ENCODE results near the gene LUC7L3.
A peak's percentile ranks its signal among the peaks of the same experiment; 100 is the strongest.

Gene LUC7L3

DNA sequence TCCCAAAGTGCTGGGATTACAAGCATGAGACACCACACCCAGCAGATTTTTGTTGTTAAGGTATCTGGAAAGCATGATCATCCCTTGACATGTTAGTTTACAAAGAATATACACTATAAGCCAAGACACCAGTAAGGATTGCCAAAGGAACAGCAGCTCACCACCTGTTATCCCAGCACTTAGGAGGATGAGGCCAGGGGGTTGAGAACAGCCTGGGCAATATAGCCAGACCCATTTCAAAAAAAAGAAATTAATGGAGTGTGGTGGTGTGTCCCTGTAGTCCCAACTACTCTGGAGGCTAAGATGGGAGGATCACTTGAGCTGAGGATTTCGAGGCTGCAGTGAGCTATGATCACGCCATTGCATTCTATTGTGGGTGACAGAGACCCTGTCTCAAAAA is 42.8 kb downstream of the LUC7L3 start:
- DNase-seq (ENCODE audit: low spot score), result no peak

DNA sequence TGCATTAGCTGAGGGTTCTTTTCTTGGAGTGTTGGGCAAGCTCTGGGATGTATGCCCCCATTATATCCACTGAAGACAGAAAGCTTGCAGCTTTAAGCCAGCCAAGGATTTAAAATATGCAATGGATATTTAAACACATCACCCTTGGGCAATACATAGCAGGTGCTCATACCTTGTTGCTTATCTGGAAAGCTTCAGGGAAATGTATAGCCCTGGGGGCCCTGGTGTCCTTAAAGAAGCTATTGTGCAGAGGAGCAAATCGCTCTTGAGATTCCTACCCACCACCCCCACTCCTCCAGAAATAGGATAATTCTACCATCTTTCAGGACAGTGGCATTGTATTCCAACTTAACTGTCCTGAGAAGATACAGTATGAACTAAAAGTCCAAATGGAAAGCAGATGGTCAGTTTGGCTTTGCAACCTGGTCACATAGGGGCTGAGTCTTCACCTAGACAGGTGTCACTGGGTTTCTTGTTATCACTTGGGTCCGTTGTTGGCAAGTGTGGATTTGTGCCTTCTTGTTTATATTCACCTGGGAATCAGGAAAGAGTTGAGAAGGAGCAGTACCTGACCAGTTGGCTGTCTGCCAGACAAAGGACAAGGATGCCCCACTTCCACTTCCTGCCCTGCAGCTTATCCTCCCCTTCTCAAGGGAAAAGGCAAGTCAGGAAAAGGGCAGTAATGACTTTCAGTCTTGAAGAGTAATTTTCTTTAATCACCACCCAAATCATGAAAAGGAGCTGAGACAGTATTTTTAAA is 44.5 kb downstream of the LUC7L3 start:
- DNase-seq (ENCODE audit: low spot score), result no peak

DNA sequence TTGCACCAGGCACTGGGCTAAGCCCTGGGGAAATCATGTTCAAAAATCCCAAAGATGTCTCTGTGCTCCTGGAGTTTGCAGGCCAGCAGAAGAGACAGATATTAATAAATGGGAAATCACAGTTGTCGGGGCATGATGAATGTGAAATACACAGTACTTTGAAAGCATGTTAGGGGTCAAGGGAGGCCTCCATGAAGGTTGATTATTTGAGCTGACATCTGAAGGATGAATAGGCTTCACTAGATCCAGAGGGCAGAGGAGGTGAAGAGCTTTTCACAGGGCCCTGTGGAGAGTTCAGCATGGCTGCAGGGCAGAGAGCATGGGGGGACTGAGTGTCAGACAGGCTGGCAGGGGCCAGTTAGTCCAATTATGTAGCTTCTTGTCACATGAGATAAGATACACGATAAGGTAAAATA is 45.3 kb downstream of the LUC7L3 start:
- no peak for DNase-seq (ENCODE audit: low spot score)

DNA sequence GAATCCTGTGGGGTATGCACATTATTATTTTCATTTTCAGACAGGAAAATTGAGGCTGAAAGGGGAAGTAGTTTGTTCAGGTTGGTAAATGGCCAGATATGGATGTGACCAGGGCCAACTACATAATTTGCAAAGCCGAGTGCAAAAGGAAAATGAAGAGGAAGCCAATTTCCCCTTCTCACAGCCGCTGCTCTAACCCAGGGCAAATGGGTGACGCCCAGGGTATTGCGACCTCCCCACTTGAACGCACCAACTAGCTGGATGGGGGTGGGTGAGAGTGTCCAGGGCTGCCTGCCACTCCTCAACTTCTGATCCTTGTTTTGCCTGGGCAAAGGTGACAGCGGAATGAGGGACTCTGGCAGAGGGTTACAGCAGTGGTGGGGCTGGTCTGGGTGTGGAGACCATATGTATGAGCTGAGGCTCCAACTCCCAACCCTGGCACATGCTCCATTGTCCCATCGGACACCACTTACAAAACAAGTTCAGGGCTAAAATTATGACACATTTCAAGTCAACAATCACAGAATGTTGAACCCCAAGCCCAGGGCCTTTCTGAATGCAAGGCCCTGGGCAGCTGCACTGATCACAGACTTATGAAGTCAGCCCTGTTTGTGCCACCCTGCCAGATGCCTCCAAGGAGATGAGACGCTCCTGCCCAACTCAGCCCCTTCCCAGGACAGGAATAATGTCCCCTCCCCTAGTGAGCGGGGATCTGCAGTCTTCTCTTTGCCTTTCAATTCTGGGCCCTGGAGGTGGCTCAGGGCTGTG is 46.2 kb downstream of the LUC7L3 start:
- no peak for DNase-seq (ENCODE audit: low spot score)

DNA sequence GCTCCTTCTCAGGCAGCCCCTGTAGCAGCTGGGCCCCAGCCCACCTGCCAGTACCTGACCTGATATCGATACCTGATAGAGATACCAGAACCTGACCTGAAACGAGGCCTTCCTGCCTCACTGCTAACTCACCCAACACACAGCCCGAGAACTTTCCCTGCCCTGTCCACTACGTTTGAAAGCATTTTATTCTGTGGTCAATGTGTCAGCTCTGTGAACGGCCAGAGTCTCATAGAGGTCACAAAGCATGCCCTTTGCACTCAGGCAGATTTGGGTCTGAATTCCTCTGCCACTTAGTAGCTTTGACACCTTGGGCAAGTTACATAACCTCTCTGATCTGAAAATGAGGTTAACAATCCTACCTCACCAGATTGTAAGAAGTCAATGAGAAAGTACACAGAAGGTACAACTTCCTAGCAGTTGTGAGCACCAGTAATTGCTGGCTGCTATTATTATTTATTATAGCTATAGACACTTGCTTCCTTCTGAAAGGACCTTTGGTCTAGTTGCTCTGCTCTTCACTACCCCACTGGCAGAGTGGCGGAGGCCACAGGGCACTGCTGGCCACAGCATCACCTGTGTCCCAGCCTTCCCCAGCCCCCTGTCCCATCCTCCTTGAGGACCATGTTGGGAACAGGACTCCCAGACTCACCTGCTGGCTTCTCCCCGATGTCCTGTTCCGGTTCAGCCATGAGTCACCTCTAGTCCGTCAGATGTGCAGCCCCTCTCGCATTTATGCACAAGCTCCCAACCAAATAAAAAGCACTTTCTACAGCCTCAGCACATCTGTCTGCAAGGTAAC is 47.0 kb downstream of the LUC7L3 start:
- DNase-seq (ENCODE audit: low spot score), result no peak

DNA sequence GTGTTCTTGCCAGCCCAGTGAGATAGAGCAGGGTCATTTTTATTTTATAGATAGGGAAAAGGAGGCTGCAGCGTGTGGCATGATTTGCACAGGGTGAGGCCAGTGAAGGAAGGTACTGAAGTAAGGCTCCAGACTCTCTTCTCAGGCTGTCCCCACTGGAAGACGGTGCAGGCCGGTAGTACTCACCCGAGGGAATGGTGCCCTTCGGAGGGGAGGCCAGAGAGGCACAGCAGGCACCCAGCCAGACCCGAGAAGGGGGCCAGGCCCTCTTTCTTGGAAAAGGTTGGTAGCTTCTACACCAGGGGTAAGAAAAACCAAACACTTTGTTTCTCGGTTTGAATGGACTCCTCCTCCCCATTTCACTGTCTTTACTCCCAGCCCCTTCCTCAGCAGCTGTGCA is 47.6 kb downstream of the LUC7L3 start:
- no peak for DNase-seq (ENCODE audit: low spot score)

DNA sequence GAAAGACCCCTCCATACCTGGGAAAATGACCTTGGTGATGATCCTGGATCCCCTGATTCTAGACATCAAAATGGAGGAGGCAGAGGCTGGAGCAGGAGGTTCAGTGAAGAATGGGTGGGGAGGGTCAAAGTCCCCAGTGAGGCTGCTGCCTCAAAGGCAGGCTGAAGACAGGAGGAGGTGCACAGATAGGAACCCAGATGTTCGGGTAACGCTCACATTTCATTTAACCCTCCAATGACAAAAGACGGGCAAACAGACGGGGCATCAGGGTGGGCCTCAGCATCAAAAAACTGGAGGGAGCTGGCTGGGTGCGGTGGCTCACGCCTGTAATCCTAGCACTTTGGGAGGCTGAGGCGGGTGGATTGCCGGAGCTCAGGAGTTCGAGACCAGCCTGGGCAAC is 48.0 kb downstream of the LUC7L3 start, which contains the start of gene ANKRD40CL:
TSS of gene ANKRD40CL (minus strand) at position 73 of the 400 bp plus-strand sequence. CDS start 605 bp downstream, outside the sequence.
- DNase-seq (ENCODE audit: low spot score), result no peak

DNA sequence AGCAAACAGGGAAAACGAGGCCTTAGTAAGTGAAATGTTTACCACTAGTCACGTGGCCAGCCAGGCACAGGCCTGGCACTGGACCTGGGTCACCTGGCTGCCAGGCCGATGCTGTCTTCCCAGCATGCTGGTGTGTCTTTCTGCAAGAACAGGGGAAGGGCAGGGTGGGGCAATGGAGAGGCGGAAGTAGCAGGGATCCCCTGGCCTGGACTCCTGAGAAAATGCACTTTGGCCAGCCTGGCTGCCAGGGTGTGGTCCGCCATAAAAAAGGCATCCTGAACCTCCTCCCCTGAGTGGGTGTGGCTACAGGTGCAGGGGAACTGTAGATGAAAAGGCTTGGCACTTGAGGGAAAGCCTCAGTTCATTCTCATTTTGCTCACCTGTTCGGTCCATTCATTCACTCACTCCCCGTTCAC is 49.0 kb downstream of the LUC7L3 start:
- DNase-seq (ENCODE audit: low spot score), result no peak

DNA sequence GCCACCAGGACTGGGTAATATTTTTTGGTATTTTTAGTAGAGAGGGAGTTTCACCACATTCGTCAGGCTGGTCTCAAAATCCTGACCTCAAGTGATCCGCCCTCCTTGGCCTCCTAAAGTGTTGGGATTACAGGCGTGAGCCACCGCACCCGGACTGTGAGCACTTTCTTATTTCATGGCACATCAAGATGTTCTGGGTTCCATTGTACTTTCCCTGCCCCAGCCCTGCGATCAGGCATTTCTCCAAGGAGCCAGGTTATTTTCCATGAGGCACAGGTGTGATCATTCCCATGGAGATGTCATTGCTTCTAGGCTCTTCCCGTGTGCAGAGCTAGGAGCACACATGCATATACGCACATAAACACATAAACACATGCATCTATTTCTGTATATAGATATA is 50.5 kb downstream of the LUC7L3 start:
- DNase-seq (ENCODE audit: low spot score), result no peak

DNA sequence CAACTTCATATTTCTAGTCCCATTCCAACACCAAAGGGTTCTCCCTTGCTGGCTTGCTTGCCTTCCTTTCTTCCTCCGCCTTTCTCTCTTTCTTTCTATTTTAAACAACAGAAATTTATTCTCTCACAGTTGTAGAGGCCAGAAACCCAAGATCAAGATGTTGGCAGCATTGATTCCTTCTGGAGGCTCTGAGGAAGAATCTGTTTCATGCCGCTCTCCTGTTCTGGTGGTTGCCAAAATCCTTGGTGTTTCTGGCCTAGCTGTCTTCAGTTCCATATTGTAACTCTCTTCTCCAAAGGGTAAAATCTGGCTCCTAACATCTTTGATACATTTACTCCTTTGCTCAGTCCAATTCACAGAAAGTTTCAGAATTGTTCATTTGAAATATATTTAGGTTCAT is 50.9 kb downstream of the LUC7L3 start:
- DNase-seq (ENCODE audit: low spot score), result no peak

DNA sequence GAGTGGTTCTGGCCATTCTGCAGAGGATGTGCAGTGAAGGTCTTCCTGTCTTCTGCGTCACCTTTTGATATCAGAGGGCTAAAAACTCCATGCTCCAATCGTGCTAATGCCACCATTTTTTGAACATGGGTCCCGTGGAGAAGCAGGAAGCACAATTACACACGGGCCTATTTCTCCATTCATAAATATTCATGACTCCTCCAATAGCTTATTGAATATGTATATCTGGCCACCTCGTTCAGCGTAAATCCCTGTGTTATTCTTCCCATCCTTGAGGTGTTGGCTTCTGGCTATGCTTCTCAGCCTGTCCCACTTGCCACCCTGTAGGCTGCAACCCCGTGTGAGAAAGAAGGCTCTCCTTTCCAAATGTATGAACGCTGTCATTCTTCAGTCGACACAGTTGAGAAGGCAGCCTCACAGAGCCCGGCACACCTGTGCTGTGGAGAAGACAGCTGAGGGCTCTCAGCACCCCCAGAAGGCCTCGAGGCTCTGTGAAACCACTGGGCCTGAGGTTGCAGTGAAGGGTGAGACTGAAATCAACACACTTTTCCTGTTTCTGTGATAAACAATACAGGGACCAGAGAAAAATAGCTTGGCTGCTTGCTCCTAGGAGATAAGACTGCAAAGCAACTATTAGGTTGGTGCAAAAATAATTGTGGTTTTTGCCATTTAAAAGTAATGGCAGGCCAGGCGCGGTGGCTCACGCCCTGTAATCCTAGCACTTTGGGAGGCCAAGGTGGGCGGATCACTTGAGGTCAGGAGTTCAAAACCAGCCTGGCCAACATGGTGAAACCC is 52.8 kb downstream of the LUC7L3 start:
- DNase-seq (ENCODE audit: low spot score), result no peak

DNA sequence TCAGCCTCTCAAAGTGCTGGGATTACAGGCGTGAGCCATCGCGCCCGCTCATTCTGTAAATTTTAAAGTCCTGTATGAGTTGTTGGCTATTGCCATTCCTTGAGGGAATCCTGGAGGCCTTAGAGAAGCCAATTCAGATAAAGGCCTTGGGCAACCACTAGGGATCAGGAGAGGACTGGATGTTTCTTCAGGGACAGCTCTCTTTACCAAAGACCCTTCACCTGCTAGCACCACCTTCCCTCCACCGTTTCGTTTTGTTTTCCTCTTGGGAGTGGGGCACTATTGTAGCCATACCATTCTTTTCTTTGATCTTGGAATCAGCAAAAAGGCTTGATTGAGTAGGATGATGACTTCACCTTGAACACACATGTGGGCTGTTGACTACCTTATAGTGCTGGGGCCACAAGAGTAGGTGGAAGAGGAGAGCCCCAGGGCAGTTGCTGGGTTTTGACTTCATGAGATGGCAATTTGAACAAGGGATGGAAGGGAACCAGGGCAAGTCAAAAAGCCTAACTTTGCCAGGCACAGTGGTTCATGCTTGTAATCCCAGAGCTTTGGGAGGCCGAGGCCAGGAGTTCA is 54.9 kb downstream of the LUC7L3 start:
- DNase-seq (ENCODE audit: low spot score), result no peak

DNA sequence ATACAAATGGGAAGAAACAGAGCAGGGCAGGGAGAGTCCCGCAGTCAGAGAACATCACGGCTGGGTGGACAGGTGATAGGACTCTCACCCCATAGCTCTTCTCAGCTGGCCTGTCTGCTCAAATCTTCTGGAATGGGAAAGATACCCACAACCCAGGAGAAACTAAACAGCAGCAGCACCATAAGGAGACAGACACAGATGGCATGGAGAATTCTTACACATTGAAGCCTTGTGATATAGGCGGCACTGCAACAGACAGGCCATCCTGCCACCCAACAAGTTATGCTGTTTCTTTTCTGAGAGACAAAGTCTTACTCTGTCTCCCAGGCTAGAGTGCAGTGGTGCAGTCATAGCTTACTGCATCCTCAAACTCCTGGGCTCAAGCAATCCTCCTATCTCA is 56.5 kb downstream of the LUC7L3 start:
- DNase-seq (ENCODE audit: low spot score), result no peak

DNA sequence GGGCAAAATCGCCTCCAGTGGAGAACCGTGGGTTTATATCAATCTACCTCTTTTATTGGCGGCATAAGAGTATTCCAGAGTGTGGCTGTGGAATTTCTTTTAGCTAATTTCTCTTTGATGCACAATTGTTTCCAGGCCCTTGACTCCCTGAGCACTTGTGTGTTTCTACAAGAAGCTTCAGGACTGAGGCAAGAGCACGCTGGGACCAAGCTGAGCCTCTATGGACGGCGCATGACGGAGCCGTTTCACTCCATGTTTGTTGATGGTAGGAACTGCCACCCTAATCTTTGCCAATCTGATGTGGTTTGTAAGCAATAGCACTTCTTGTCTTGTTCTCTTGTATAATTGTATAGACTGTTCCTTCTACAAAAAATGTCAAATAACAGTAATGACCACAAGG is 59.1 kb downstream of the LUC7L3 start:
- DNase-seq (ENCODE audit: low spot score), result no peak

DNA sequence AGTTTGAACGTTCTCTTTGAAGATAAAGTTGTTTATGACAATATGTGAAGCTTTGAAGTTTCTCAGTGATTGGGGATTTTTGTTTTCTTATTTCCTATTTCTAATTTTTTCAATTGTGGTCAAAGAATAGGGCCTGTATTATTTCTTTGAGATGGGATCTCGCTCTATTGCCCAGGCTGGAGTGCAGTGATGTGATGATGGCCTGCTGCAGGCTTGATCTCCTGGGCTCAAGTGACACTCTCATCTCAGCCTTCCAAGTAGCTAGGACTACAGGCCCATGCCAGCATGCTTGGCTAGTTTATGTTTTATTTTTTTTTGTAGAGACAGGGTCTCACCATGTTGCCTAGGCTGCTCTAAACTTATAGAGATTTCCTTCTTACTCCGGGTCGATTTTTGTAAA is 59.6 kb downstream of the LUC7L3 start:
- no peak for DNase-seq (ENCODE audit: low spot score)

DNA sequence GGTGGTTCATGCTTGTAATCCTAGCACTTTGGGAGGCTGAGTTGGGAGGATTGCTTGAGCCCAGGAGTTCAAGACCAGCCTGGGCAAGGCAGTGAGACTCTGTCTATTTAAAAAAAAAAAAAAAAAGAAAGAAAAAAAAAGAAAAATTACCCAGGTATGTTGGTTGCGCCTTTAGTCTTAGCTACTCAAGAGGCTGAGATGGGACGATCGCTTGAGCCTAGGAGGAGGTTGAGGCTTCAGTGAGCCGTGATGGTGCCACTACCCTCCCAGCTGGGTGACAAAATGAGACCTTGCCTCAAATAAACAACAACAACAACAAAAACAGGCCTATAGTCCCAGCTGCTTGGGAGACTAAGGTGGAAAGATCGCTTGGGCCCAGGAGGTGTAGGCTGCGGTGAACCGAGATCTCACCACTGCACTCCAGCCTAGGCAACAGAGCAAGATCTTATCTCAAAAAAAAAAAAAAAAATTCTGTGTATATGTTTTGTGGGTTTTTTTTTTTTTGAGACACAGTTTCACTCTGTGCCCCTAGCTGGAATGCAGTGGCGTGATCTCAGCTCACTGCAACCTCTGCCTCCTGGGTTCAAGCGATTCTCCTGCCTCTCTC is 60.4 kb downstream of the LUC7L3 start:
- no peak for DNase-seq (ENCODE audit: low spot score)

DNA sequence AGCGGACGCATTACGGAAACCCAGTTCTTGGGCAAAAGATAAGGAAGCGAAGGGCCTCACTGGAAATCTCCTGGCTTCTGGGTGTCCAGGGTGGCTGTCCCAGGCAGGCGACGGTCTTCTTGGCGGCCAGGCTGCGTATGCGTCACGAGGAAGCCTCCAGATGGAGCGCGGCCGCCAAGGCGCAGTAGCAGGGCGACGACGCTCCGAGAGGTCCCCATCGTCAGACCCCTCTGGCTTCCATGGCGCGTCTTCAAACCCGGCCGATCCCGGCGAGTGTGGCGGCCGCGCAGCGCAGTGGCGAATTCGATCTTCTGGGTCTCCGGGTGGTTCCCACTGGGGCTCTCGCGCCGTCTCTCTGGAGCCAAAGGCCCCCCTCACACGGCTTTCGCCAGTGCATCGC is 61.8 kb downstream of the LUC7L3 start:
- DNase-seq (ENCODE audit: low spot score), result peak; percentile 46

DNA sequence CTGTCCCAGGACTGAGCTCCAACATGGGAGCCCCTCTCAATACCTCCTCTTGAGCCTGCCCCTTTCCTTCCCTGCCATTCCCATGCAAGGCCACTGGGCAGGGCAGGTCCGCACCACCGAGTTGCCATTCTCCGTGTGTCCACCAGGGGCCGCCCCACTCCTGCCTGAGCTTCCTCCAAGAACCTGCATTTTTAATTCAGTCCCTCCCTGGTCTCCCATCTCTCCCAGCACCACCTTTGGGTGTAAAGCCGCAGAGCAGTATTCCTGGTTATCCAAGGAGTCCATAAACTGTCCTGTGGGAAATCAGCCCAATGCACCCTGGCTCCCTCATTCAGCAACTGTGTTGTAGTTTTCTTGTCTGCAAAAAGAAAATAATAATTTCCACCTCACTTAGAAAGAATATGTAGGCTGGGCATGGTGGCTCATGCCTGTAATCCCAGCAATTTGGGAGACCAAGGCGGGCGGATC is 63.8 kb downstream of the LUC7L3 start:
- peak; percentile 96 for DNase-seq (ENCODE audit: low spot score)

DNA sequence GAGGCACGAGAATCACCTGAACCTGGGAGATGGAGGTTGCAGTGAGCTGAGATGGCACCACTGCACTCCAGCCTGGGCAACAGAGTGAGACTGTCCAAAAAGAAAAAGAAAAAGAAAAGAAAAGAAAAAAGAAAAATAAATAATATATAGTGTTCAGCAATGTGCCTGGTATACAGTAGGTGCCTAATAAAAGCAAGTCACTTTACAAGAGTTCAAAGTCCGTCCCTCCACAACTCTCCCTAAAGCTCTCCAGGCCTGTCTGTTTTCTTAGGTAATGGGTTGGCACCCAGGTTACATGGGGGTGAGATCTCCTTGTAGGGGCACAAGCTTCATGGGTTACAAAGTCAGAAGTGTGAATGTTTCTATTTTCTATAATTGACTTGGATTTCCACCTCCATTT is 64.5 kb downstream of the LUC7L3 start:
- no peak for DNase-seq (ENCODE audit: low spot score)

DNA sequence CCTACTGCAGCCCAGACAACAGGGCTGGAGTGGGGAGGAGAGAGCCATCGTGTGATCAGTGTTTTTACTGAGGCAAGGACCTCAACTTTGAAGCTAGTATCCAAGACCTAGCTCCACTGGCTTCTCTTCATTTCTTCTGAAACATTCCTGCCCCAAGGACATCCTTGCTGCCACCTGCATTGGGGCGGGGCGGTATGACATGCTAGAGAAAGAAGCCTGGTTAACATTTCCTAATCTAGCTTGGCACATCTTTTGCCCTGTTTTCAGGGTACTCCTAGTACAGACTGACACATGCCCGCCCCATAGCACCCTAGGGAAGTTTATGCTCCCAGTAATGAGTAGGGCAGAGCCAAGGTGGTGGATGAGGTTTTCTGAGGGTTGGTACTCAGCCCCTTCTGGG is 65.7 kb downstream of the LUC7L3 start:
- DNase-seq (ENCODE audit: low spot score), result no peak
